Heart left ventricle (tissue), 13 donors: ENCODE results near the gene NTM.

Experiments
- POLR2A ChIP-seq, 2 donors: fragments of 450-650 bp; IDR thresholded peaks; one replicate each; pipeline ENCODE4 v1.6.1; 2017; ENCODE audit warnings: antibody characterized with exemption in 2 of 2, mild to moderate bottlenecking in 2 of 2, moderate library complexity in 2 of 2
- TF ChIP-seq, protein P1 (sequence below), 12 donors: fragments of 200-600 bp; sonication (generic) in 4 of 12; IDR thresholded peaks; one replicate each; pipeline versions ENCODE4 v1.5.0 to v1.8.0; 2018 to 2022; ENCODE audit warnings: antibody characterized with exemption in 12 of 12, mild to moderate bottlenecking in 5 of 12
- donor health status: ischemic (EF 13 %, LVEDD 7.1; RV severe dilation, severe dysfunction).
- donor health status: DM: no; HTN: yes; CAD: no.
- donor health status: DM: no; HTN: no; CAD: no.
- donor health status: ischemic (EF 25% LVEDD 6.9; RV normal size, moderate dysfunction).
- donor health status: ischemic (EF 25% LVEDD 5.7; RV mildly dilated, moderate dysfunction).
- donor health status: ischemic (EF 35%, LVEDD 5.7; RV mildly dilated, moderate dysfunction).
- donor health status: nonischemic (EF 11% LVEDD 7.7; RV severe dilation, severe dysfunction).
- donor health status: DM: yes; HTN: yes; CAD: no.
- donor health status: PGD.
- donor health status: ischemic (EF 29% LVEDD 5.4; RV normal size, mild dysfunction).
- donor health status: nonischemic (EF 23%, LVEDD 6.1; RV moderate dilation, normal function).

DNA sequence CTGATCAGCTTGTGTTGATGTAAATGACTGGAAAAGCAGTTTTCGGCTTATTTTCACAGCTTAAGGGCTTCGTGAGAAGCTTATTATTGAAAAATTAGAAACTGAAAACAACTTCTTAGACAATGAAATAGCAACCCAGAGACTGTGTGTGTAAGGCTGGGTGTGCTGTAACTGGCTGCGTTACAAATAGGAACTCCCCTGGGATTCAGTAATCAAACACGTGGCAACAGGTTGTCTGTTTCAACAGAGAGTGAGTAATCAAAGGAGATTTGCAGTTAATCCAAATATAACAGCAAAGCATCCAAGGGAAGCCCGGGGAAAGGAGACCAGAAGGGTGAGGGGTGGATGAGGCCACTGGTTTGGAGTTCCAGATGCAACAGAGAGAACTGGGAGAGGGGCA, 19.2 kb downstream of the NTM start:
- TF ChIP-seq, protein P1, sequence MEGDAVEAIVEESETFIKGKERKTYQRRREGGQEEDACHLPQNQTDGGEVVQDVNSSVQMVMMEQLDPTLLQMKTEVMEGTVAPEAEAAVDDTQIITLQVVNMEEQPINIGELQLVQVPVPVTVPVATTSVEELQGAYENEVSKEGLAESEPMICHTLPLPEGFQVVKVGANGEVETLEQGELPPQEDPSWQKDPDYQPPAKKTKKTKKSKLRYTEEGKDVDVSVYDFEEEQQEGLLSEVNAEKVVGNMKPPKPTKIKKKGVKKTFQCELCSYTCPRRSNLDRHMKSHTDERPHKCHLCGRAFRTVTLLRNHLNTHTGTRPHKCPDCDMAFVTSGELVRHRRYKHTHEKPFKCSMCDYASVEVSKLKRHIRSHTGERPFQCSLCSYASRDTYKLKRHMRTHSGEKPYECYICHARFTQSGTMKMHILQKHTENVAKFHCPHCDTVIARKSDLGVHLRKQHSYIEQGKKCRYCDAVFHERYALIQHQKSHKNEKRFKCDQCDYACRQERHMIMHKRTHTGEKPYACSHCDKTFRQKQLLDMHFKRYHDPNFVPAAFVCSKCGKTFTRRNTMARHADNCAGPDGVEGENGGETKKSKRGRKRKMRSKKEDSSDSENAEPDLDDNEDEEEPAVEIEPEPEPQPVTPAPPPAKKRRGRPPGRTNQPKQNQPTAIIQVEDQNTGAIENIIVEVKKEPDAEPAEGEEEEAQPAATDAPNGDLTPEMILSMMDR (IDR thresholded peaks at IDR 0.05) = no peak
- TF ChIP-seq POLR2A (IDR thresholded peaks at IDR 0.05) = no peak
